DND-41 (cell line): ENCODE measurements around the gene DNAH5.

Source experiments
- CTCF ChIP-seq: IDR thresholded peaks from 2 replicates; pipeline ENCODE4 v1.5.1; 2012; ENCODE audit warnings: borderline replicate concordance, low read length, moderate library complexity, mild to moderate bottlenecking; ENCODE audit not compliant: poor library complexity, severe bottlenecking; ENCODE audit errors: extremely low read depth
- EZH2 ChIP-seq: IDR thresholded peaks from 3 replicates; pipeline ENCODE4 v1.6.1; 2012; ENCODE audit warnings: borderline replicate concordance, low read depth, mild to moderate bottlenecking, moderate library complexity, low read length, inconsistent platforms; ENCODE audit not compliant: severe bottlenecking

- TF ChIP-seq CTCF (no peak), EZH2 (no peak)
Observed at GRCh38 chr5:13643196-13643595, 301.3 kb downstream of the DNAH5 start.
